Measurements from ENCODE around the gene ABHD16A. TPM values are rescaled to one million over a fixed set of nuclear protein-coding genes. Genes with fewer than 3 reads are reported as not detected.
A peak's percentile ranks its signal among the peaks of the same experiment; 100 is the strongest.

Gene ABHD16A
- total and polyA plus RNA-seq, 2 of the 13 experiments (the other 11 are each of a cell fraction or from before 2014, with no cell fraction given): 43.5 to 45.4 TPM

DNA sequence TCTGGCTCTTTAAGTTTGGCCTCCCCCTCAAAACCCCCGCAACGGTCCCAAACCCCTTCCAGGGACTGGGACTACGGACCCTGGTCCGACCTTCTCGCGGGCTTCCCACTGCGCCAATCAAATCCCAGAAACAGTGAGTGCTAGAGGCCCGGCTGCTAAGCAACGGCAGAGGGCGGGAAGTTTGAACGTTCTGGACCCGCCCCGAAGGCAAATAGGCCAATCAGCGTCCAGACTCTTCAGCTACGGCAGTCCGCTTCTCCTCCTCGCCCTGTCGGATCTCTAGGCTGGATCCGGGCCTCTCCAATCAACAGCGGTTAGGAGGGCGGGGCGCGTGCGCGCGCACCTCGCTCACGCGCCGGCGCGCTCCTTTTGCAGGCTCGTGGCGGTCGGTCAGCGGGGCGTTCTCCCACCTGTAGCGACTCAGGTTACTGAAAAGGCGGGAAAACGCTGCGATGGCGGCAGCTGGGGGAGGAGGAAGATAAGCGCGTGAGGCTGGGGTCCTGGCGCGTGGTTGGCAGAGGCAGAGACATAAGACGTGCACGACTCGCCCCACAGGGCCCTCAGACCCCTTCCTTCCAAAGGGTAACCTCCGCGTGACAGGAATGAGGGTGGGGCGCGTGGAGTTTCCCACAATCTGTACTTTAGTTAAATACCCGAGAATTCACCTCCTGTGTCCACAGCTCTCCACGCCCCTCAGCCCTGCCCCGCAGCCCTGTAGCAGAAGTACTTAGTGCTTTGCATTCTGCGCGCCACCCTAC is 36.7 kb upstream of the ABHD16A start, which contains the start of gene MSH5 (continued):
- TF ChIP-seq, protein P1, sequence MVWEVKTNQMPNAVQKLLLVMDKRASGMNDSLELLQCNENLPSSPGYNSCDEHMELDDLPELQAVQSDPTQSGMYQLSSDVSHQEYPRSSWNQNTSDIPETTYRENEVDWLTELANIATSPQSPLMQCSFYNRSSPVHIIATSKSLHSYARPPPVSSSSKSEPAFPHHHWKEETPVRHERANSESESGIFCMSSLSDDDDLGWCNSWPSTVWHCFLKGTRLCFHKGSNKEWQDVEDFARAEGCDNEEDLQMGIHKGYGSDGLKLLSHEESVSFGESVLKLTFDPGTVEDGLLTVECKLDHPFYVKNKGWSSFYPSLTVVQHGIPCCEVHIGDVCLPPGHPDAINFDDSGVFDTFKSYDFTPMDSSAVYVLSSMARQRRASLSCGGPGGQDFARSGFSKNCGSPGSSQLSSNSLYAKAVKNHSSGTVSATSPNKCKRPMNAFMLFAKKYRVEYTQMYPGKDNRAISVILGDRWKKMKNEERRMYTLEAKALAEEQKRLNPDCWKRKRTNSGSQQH (CRISPR knock-in tag; IDR thresholded peaks at IDR 0.05; ENCODE audit: low read depth): peak; percentile 91
- TF ChIP-seq YEATS4 (CRISPR knock-in tag; IDR thresholded peaks at IDR 0.05; ENCODE audit: borderline replicate concordance) (peak; percentile 94), SMAD3 (CRISPR knock-in tag; IDR thresholded peaks at IDR 0.05) (peak; percentile 50; the same call in 1 of the 2 replicates), NR2F2 (IDR thresholded peaks at IDR 0.05; ENCODE audit: borderline replicate concordance, low read depth) (no peak), ZNF644 (CRISPR knock-in tag; IDR thresholded peaks at IDR 0.05; ENCODE audit: low read depth) (no peak), ATF7-NPFF (CRISPR knock-in tag; IDR thresholded peaks at IDR 0.05; ENCODE audit: low read depth) (peak; percentile 100), POLR2AphosphoS2 (IDR thresholded peaks at IDR 0.05; ENCODE audit: low read depth, low read length) (no peak), MTA1 (CRISPR knock-in tag; IDR thresholded peaks at IDR 0.05; ENCODE audit: borderline replicate concordance) (peak; percentile 90; the same call in 1 of the 2 replicates), ZNF713 (CRISPR knock-in tag; IDR thresholded peaks at IDR 0.05) (no peak; the same call in 1 of the 2 replicates), GTF3A (CRISPR knock-in tag; conservative IDR thresholded peaks at IDR 0.05) (no peak), ZFY (CRISPR knock-in tag; IDR thresholded peaks at IDR 0.05) (peak; percentile 73), ZNF124 (CRISPR knock-in tag; IDR thresholded peaks at IDR 0.05) (peak; percentile 97), TBL1XR1 (IDR thresholded peaks at IDR 0.05; ENCODE audit: borderline replicate concordance, low read length, partially characterized antibody) (peak; percentile 49), ZNF235 (CRISPR knock-in tag; IDR thresholded peaks at IDR 0.05; ENCODE audit: borderline replicate concordance) (peak; percentile 99), ZBTB3 (CRISPR knock-in tag; IDR thresholded peaks at IDR 0.05; ENCODE audit: borderline replicate concordance, low read depth) (peak; percentile 82; the same call in 1 of the 2 replicates), ZNF224 (CRISPR knock-in tag; IDR thresholded peaks at IDR 0.05) (peak; percentile 97; the same call in 1 of the 2 replicates), ARID2 (CRISPR knock-in tag; IDR thresholded peaks at IDR 0.05; ENCODE audit: borderline replicate concordance) (peak; percentile 99)
- TF ChIP-seq, protein P2, sequence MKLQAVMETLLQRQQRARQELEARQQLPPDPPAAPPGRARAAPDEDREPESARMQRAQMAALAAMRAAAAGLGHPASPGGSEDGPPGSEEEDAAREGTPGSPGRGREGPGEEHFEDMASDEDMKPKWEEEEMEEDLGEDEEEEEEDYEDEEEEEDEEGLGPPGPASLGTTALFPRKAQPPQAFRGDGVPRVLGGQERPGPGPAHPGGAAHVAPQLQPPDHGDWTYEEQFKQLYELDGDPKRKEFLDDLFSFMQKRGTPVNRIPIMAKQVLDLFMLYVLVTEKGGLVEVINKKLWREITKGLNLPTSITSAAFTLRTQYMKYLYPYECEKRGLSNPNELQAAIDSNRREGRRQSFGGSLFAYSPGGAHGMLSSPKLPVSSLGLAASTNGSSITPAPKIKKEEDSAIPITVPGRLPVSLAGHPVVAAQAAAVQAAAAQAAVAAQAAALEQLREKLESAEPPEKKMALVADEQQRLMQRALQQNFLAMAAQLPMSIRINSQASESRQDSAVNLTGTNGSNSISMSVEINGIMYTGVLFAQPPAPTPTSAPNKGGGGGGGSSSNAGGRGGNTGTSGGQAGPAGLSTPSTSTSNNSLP (IDR thresholded peaks at IDR 0.05; ENCODE audit: low read depth, low read length): peak; percentile 19; the same call in 1 of the 2 replicates
- TF ChIP-seq, protein P3, sequence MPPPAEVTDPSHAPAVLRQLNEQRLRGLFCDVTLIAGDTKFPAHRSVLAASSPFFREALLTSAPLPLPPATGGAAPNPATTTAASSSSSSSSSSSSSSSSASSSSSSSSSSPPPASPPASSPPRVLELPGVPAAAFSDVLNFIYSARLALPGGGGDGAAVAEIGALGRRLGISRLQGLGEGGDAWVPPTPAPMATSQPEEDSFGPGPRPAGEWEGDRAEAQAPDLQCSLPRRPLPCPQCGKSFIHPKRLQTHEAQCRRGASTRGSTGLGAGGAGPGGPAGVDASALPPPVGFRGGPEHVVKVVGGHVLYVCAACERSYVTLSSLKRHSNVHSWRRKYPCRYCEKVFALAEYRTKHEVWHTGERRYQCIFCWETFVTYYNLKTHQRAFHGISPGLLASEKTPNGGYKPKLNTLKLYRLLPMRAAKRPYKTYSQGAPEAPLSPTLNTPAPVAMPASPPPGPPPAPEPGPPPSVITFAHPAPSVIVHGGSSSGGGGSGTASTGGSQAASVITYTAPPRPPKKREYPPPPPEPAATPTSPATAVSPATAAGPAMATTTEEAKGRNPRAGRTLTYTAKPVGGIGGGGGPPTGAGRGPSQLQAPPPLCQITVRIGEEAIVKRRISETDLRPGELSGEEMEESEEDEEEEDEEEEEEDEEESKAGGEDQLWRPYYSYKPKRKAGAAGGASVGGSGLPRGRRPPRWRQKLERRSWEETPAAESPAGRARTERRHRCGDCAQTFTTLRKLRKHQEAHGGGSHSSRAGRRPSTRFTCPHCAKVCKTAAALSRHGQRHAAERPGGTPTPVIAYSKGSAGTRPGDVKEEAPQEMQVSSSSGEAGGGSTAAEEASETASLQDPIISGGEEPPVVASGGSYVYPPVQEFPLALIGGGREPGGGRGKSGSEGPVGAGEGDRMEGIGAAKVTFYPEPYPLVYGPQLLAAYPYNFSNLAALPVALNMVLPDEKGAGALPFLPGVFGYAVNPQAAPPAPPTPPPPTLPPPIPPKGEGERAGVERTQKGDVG (CRISPR knock-in tag; IDR thresholded peaks at IDR 0.05; ENCODE audit: borderline replicate concordance): peak; percentile 70; the same call in 1 of the 2 replicates
- TF ChIP-seq, protein P4, sequence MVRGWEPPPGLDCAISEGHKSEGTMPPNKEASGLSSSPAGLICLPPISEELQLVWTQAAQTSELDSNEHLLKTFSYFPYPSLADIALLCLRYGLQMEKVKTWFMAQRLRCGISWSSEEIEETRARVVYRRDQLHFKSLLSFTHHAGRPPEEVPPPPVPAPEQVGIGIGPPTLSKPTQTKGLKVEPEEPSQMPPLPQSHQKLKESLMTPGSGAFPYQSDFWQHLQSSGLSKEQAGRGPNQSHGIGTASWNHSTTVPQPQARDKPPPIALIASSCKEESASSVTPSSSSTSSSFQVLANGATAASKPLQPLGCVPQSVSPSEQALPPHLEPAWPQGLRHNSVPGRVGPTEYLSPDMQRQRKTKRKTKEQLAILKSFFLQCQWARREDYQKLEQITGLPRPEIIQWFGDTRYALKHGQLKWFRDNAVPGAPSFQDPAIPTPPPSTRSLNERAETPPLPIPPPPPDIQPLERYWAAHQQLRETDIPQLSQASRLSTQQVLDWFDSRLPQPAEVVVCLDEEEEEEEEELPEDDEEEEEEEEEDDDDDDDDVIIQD (CRISPR knock-in tag; IDR thresholded peaks at IDR 0.05; ENCODE audit: low read depth): peak; percentile 75
